ENCODE data around the gene TMEM156. TPM values are rescaled to one million over a fixed set of nuclear protein-coding genes. Genes with fewer than 3 reads are reported as not detected.

The TMEM156 gene
- total RNA-seq, 1 donor from 2014 or later = not detected

DNA sequence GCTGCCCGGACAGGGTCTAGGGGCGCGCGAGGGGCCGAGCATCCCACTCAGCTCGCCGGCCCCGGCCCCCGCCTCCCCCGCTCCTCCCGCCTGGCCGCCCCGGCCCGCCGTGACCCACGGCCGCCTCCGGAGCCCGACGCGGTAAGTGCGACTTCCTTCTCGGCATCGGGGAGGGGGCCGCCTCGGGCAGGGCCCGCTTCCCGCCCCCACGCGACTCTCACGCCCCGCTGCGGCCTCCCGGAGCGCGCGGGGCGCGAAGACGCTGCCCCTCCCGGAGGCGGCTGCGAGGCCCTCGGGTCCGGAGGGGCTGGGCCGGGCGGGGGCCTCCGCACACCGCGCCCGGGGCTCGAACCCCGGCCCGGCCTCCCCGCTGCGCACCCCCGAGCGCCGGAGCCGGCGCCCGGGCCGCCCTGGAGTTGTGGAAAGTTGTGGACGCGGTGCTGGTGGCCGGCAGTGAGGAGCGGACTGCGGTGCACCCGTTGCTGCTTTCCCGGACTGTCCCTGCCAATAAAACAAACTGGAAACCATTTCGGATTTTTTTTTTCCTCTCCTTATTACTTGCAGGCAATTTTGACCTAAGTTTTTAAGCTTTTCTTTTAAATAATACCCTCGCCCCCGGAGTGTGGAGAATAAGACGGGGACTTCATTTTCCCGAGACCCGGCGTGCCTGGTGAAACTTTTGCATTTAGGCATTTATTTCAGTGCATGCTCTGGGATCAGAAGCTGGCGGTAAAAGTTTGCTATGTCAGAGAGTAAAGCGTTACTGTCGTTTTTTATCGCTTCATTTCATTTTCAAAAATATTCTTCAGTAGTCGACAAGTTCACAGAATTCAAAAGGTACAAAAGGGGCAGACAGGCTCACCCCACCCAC is 13.0 kb upstream of the TMEM156 start:
- peaks cover 14% of the 10 kb centered on the region for H3K4me1 ChIP-seq
- Mint-ChIP-seq H3K4me1 (peaks cover 32% of the 10 kb centered on the region), H3K27ac (peak overlapping the region; percentile 94), H3K27me3 (ENCODE audit: insufficient read depth, low read depth) (peaks cover 4% of the 10 kb centered on the region), H3K4me3 (peak overlapping the region; percentile 98), H3K9me3 (no peaks in the 10 kb centered on the region), H3K36me3 (peaks cover 2% of the 10 kb centered on the region)
- peaks cover 22% of the 10 kb centered on the region for H4K20me1 ChIP-seq (ENCODE audit: low read depth)
- H3K27me3 ChIP-seq = no peaks in the 10 kb centered on the region
- H3K27ac ChIP-seq = no peak overlapping the region
- DNase-seq (ENCODE audit: low spot score) = peak; percentile 80
- peak overlapping the region; percentile 74 for H2AFZ ChIP-seq (replicated peaks)
- no peak for TF ChIP-seq EZH2 (IDR thresholded peaks at IDR 0.05)
- peaks cover 3% of the 10 kb centered on the region for H3F3A ChIP-seq (ENCODE audit: low read depth)
- peak overlapping the region; percentile 82 for H3K4me3 ChIP-seq
- H3K36me3 ChIP-seq = no peaks in the 10 kb centered on the region
- H3K9ac ChIP-seq = no peak overlapping the region
- H3K79me2 ChIP-seq (ENCODE audit: low read depth) = peaks cover 41% of the 10 kb centered on the region
- peak overlapping the region; percentile 77 for H3K4me2 ChIP-seq
- no peaks in the 10 kb centered on the region for H3K9me3 ChIP-seq (ENCODE audit: low read depth)

DNA sequence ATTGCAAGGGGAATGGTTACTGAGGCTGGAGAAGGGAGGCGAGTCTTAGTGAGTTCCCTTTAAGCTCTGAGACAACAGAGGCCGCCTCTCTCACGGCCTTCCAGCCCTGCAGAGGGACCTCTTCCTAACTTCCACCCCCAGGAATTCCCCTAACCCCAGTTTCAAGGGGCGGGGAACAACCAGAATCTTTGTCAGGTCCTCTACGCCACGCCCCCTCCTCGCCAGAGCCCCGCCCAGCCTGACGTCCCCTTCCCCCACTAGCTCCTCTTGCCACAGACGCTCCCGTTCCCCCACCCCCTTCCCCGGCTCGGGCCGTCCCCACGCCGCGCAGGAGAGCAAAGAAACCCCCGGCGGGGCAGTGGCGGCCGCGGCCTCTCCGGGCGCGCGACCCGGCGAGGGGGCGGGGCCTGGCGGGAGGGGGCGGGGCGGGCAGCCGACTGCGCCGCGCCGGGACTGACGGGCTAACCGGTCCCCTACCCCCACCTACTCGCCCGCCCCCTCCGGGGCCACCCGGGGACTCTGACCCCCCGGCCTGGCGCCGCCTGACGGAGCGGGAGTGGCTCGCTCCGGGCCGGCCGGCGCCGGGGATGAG is 12.3 kb upstream of the TMEM156 start:
- peaks cover 14% of the 10 kb centered on the region for H3K4me1 ChIP-seq
- H4K20me1 ChIP-seq (ENCODE audit: low read depth) = peaks cover 22% of the 10 kb centered on the region
- no peaks in the 10 kb centered on the region for H3K9me3 ChIP-seq (ENCODE audit: low read depth)
- Mint-ChIP-seq H3K4me1 (peaks cover 32% of the 10 kb centered on the region), H3K36me3 (peaks cover 2% of the 10 kb centered on the region), H3K27me3 (ENCODE audit: insufficient read depth, low read depth) (peaks cover 6% of the 10 kb centered on the region), H3K27ac (peak overlapping the region; percentile 55), H3K4me3 (peak overlapping the region; percentile 94), H3K9me3 (no peaks in the 10 kb centered on the region)
- no peaks in the 10 kb centered on the region for H3K36me3 ChIP-seq
- no peaks in the 10 kb centered on the region for H3K27me3 ChIP-seq
- H3K9ac ChIP-seq = peak overlapping the region; percentile 48
- H3F3A ChIP-seq (ENCODE audit: low read depth) = peaks cover 3% of the 10 kb centered on the region
- DNase-seq (ENCODE audit: low spot score) = peak; percentile 98
- H3K27ac ChIP-seq = peak overlapping the region; percentile 42
- peak overlapping the region; percentile 82 for H3K4me3 ChIP-seq
- H3K4me2 ChIP-seq = peak overlapping the region; percentile 77
- H3K79me2 ChIP-seq (ENCODE audit: low read depth) = peaks cover 37% of the 10 kb centered on the region
- peak overlapping the region; percentile 74 for H2AFZ ChIP-seq (replicated peaks)
- TF ChIP-seq, protein P1, sequence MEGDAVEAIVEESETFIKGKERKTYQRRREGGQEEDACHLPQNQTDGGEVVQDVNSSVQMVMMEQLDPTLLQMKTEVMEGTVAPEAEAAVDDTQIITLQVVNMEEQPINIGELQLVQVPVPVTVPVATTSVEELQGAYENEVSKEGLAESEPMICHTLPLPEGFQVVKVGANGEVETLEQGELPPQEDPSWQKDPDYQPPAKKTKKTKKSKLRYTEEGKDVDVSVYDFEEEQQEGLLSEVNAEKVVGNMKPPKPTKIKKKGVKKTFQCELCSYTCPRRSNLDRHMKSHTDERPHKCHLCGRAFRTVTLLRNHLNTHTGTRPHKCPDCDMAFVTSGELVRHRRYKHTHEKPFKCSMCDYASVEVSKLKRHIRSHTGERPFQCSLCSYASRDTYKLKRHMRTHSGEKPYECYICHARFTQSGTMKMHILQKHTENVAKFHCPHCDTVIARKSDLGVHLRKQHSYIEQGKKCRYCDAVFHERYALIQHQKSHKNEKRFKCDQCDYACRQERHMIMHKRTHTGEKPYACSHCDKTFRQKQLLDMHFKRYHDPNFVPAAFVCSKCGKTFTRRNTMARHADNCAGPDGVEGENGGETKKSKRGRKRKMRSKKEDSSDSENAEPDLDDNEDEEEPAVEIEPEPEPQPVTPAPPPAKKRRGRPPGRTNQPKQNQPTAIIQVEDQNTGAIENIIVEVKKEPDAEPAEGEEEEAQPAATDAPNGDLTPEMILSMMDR (IDR thresholded peaks at IDR 0.05) = no peak
- TF ChIP-seq EZH2 (IDR thresholded peaks at IDR 0.05) = no peak
- no peak for TF ChIP-seq EZH2phosphoT487 (IDR thresholded peaks at IDR 0.05)

DNA sequence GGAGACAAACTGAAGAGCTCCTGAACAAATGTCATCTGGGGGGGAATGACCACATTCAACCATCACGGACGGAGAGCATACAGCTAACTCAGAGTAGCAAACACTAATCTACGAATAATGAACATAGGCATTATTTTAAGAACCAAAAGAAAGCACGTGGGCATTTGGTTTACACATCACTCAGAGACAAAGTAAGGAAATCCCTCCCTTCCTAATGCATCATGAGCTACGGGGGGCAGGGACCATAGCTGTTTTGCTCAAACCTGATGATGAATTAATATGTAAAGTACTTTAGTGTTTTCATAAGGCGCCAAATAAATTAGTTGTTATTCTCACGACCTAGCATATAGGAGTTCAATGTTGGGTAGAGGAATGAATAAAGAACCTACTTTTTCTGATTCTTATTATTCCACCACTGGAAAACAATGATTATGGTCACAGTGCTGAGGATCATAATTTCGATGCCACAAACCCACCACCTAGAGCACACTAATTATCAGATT is 11.7 kb upstream of the TMEM156 start:
- no peaks in the 10 kb centered on the region for H3K36me3 ChIP-seq
- H3K27ac ChIP-seq = no peak overlapping the region
- H3K36me3 Mint-ChIP-seq = peaks cover 2% of the 10 kb centered on the region
- H3K4me3 Mint-ChIP-seq = peak overlapping the region; percentile 94
- H3K27me3 ChIP-seq = no peaks in the 10 kb centered on the region
- no peaks in the 10 kb centered on the region for H3K9me3 ChIP-seq (ENCODE audit: low read depth)
- H3K9me3 Mint-ChIP-seq = no peaks in the 10 kb centered on the region
- peak overlapping the region; percentile 77 for H3K4me2 ChIP-seq
- H3K4me3 ChIP-seq = peak overlapping the region; percentile 82
- H2AFZ ChIP-seq (replicated peaks) = peak overlapping the region; percentile 74
- H3K79me2 ChIP-seq (ENCODE audit: low read depth) = peaks cover 31% of the 10 kb centered on the region
- H3K4me1 Mint-ChIP-seq = peaks cover 32% of the 10 kb centered on the region
- peaks cover 14% of the 10 kb centered on the region for H3K4me1 ChIP-seq
- H3K27me3 Mint-ChIP-seq (ENCODE audit: insufficient read depth, low read depth) = peaks cover 11% of the 10 kb centered on the region
- TF ChIP-seq EZH2phosphoT487 (IDR thresholded peaks at IDR 0.05) = no peak
- no peak for TF ChIP-seq EZH2 (IDR thresholded peaks at IDR 0.05)
- TF ChIP-seq, protein P1 (IDR thresholded peaks at IDR 0.05) = no peak
- no peak for DNase-seq (ENCODE audit: low spot score)
- H3K9ac ChIP-seq = peak overlapping the region; percentile 48
- peaks cover 18% of the 10 kb centered on the region for H4K20me1 ChIP-seq (ENCODE audit: low read depth)
- peaks cover 3% of the 10 kb centered on the region for H3F3A ChIP-seq (ENCODE audit: low read depth)
- peak overlapping the region; percentile 55 for H3K27ac Mint-ChIP-seq
